Ovary (tissue), 3 donors: ENCODE measurements around the gene TRPM4.

Experiments
- CTCF ChIP-seq, 3 donors: fragments of 450-650 bp in 2 of 3; fragments of 200-600 bp in 1 of 3; IDR thresholded peaks; one replicate each; pipeline versions ENCODE4 v1.5.1 to v1.8.0; 2016 to 2022; ENCODE audit warnings: antibody characterized with exemption in 3 of 3, mild to moderate bottlenecking in 1 of 3
- EP300 ChIP-seq: sonication (generic); formaldehyde crosslinking; IDR thresholded peaks from one replicate; pipeline ENCODE4 v1.6.1; 2017; ENCODE audit warnings: antibody characterized with exemption
- POLR2A ChIP-seq: fragments of 450-650 bp; IDR thresholded peaks from one replicate; pipeline ENCODE4 v1.6.1; 2017; ENCODE audit warnings: antibody characterized with exemption, mild to moderate bottlenecking, moderate library complexity
- donor health status: DM: no; HTN: no; CAD: no.

- TF ChIP-seq CTCF (IDR thresholded peaks at IDR 0.05) (no peak), EP300 (no peak), POLR2A (no peak)
Observed at GRCh38 chr19:49140951-49141350, 16.6 kb upstream of the TRPM4 start.
